CD4-positive, alpha-beta T cell treated with Interleukin-12 subunit alpha and Interleukin-12 subunit beta, for 1 hour (primary cell): Measurements from ENCODE around the gene CADM1.

Experiments
- DNase-seq: peaks from one replicate; pipeline ENCODE4 v3.0.0-alpha.2; 2020

Gene CADM1

DNA sequence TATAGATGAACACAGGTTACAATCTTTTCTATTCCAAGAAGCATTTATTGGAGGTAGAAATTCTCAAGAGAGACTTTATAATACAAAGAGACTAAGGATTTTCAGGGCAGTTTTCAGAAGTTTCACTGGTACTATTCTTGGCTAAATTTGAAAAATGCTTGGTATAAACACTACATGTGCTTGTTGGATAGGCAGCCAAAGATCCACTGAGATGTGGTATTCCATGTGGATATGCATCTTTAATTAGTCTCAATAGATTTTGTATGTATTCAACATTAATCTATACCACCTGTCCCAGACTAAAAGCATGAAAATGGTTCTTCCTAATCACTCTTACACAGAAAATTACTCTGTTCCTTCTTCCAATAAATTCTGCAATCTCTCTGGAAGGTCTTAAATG is 232.6 kb downstream of the CADM1 start:
- DNase-seq, result no peak

DNA sequence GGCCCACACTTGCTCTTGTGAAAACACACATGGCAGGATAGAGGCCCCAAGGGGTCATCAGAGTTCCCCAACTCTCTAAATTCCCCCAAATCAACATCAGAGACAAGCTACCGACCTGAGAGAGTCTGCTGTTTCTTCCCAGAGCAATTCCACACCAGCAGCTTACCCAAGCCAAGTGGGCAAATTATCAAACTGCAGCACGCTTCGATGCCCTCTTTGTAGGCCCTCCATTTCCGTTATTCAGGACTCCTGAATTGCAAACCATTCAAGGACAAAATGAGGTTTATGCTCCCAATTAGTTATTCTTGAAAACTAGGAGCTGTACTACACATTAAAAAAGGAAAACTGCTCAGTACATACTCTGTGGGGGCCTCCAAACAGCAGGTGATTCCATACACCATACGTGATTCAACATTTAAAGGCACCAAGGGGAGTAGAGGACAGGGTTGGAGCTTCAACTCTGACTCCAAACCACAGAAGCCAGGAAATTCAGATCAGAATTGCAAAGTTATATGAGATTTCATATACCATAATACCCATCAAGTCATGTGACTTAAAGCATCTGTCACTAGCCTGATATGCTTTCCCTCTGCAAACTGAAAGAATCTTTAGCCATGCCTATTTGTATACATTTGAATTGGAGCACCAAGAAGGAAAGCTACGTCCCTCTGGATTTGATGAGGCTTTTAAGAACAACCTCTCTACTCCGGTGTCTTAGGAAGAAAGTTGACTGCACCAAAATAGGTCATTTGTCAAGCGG is 234.8 kb downstream of the CADM1 start:
- DNase-seq, result no peak

DNA sequence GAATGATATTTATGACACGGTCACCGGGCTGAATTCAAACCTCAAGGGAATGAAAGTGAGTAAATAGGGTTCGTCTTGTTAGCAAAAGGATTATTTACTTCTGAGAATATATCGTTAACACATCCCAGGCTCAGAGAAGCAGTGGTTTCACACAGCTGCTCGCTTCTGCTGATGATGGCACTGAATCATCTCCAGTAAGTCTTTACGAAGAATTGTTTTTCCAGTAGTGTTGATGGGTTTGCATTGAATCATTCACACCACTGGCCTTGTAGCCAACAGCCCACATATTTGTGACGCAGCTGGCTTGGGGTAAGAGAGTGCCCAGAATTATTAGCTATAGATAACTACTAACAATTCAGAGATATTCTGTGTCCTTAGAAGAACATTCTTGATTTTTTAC is 236.3 kb downstream of the CADM1 start:
- peak; percentile 4 for DNase-seq

DNA sequence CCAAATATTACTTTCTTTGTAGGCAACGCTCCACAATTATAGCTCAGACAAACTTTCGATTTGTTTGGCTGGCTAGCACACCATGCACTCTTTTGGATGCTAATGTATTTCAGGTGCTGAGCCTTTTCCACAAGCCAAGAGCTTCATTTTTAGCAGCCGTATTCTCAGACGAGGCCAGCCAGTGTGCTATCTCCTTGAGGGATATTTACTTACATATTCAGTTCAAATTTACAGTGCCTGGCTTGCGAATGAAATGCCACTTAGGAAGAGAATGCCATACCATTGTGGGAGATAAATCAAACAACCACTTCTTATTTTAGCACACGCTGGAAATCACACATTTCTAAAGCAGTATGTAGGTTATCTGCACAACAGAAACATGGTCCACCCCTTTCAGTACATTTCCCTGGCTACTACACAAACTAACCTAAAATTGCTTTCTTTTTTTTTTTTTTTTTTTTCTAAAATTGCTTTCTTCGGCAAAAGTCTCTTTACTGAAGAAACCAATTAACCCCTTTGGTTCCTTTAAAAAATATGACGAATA is 236.9 kb downstream of the CADM1 start:
- no peak for DNase-seq

DNA sequence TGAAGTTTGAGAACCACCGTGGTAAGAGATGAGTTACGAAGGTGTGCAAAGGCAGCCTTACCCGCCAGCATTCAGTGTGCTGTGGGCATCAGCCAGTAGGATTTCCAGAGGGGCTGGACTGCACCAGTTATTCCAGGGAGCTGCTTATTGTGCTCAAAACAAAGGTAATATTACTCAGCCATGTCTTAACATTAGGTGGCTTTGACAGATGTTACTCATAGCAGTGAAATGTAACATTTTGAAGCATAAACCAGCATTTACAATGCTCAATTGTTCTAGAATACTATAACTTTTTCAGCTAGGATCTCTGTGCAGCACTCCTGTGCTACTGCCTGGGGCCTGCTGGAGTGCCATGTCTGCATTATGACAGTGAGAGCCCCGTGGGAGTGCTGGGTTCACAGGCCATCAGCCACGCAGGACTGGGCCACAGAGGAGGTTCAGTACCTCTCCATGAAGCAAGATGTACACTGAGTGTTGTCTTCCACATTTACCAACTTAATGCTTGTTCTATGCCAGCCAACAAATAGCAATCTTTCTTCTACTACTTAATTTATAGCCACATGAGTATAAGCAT is 238.1 kb downstream of the CADM1 start:
- no peak for DNase-seq

DNA sequence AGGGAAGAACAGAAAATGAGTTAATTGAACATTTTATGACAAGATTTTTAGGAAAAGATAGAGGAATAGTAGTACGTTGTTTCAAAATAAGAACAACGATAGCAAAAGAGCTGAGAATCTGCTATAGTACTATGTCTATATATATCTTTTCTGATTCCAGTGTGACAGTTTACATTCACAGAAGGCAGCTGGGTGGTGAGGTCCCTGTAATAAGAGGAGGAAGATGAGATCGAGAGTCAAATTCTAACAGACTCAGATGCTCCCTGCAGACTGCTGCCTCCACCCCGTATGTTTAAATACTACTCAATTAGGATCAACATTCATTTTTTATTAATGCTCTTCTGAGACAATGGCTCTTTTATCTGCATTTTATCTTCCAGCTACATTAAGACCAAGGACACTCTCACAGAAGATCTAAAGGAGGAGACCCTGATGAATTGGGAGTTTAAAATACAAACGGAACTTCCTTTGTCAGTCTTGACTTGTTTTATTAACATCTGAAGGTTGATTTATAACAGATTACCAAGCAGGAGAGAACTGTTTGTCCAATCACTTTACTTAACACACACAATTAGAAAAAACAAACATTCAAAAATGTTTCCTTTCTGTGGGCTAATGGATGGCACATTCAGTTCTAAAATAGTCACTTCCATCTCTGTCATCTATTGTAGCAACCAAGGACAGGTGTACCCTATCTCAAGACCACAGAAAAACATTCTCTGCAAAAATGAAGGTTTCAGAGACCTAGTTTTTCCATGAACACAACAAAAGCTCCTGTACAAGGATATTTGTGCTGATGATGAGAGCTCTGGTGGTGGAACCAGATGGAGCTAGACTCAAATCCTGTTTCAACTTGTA is 240.2 kb downstream of the CADM1 start:
- no peak for DNase-seq

DNA sequence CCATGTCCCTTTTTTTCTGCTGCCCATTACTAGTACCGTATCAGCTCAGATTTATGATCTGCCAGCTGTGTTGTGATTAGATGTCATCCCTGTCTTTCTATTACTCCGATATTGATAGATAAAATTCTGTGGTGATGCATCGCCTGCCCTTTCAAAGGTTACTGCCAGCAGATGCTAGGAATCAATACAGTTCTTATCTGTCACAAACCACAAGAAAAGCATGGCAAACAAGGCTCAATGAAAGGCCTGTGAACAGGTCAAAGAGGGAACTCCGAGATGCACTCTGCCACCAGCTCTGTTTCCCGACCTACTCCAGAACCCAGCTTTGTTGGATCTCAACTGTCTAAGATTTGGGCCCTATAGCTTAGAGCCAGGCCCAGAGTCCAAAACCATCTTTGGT is 246.0 kb downstream of the CADM1 start:
- no peak for DNase-seq

DNA sequence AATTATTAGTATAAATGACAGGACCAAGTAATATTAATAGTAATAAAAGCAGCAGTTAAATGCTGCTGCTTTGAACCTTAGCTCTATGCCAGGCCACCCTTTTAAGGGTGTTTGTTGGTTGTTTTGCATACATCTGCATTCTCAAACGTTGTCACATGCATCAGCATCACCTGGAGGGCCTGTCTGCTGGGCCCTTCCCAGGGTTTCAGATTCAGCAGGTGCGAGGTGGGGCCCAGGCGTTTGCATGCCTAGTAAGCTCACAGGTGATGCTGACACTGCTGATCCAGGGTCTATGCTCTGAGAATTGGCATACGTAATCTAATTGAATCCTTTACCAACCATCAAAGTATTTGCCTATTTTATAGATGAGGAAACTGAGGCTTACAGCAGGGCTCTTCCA is 246.5 kb downstream of the CADM1 start:
- DNase-seq, result no peak

DNA sequence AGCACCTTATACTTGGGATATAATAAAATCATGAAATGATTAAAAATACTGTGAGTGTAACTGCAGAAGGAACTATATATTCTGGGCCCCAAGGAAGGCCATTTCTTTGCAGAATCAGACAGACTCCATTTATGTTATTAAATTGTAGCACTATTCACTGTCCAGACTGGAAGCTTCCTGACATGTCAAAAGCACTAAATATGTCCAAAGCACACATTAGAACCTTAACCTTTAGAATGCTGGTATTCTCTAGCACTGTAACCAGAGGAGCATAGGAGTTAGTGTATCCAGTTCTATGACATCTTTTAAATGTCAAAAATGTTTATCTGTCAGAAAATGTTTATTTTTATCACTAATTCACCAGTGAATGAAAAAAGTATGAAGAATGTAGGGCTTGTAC is 246.9 kb downstream of the CADM1 start:
- no peak for DNase-seq

DNA sequence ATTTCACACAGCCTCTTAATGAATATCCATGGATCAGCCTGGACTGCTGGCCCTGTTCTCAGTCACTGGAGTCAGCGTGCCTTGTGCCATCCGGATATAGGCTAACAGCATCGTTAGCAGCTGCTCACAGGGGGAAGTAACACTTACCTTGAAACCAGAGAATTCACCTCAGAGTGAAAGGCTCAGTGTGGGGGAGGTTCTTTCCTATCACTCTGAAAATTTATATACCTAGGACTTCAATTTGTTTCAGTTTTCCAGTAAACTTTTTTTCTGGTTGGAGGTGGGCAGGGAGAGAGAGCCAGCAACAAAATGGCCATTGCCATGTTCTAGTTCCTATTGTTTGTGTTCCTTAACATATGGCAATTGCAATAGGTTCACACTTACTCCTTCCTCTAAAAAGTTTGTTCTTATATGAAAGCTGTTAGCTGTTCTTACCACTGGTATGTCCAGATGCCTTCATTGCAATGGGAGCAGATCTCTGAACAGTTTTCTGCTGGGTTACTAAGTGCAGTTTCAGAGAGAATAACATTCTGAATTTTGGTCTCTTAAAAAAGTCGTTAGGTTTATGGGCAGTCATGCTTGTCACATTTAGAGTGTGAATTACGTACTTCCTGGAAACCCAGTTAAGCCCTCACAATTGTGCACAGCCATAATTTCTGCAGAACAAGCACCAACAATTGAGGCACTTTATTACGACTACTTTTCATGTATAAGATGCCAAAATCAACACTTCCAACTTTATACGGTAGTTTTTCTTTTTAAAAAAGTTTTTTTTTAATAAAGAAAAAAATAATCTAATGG is 247.6 kb downstream of the CADM1 start:
- DNase-seq, result peak; percentile 33

DNA sequence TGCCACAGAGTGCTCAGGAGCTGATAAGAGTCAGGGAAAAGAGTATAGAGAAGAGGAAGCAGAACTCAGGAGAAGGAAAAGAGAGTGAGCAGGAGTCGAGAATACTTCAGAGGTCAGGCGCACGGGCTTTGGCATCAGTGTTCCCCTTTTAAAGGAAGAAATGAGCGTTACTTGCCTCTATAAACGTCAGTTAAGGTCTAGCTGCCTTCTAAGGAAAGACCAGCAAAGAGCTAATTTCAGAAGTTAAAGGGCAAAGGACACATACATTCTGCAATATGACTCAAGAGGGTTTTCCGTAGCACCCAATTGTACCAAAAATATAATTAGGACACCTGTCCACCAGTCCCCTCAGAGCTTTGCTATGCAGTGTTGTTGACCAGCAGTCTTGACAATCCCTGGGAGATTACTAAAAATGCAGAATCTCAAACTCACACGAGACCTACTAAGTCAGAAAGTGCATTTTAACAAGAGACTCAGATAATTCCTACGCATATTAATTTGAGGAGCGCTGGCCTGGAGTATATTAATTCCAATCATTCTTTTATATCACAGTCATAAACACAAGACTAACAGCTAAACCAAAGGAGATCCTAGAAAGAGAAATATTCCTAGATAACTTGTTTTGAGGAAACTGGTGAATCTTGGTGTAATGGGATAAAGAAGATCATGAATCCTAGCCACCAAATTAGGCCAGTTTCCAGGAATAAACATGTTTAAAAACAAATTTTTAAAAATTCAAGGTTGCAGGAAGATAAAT is 249.0 kb downstream of the CADM1 start:
- no peak for DNase-seq

DNA sequence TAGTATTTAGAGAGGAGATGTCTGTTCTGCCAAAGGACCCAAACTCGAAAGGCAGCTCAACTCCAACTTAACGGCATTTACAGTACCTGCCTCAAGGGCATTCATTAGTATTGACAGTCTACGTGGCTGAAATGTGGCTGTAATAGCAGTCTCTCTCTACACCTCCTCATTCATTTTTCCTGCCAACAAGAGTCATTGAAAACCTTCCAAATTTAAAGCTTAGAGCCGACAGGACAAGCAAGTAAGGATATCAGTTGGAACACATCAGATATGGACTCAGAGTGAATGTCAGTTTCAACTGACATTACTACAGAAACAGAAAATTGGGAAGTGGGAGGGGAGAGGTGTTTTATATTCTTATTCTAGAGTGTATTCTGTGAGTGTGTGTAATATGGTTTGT is 253.1 kb downstream of the CADM1 start:
- no peak for DNase-seq

DNA sequence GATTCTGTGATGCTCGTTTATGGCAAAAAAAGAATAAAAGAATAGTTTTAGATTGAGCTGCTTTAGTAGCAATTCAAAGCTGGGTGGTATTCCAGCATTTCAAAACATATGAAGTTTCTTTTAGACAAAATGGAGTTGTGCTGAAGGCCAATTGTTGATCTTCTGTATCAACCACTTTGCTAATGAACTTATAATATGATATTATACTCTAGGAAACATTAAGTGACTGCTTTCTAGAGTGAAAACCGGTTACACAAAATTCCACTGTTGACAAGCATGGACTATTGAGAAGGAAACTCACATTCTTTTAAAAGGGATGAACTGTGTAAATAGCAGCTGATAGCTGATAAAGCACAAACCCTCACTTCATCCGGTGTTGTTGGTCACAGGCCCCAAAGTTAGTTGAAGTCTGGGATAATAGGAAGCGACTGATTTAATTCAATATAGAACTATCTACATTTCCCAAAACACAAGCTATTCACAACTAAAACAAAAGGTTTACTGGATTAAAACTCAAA is 255.1 kb downstream of the CADM1 start:
- no peak for DNase-seq

DNA sequence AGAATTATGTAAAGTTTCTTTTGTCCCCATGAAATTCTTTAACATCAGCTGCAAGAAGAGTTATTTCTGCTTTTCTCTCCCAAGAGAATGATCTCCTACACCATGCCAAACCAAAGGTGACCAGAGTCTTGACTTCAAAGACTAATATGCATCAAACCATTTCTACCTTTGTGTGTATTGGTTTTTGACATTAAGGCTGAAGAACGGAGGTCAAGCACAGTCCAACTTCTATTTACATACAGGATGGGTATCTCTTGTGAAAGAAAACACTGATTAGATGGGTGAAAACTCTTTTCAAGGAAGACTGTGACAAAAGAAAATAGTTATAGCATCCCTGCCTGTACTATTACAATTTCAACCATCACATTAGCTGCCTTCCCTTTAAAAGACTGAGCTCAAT is 256.3 kb downstream of the CADM1 start:
- no peak for DNase-seq

DNA sequence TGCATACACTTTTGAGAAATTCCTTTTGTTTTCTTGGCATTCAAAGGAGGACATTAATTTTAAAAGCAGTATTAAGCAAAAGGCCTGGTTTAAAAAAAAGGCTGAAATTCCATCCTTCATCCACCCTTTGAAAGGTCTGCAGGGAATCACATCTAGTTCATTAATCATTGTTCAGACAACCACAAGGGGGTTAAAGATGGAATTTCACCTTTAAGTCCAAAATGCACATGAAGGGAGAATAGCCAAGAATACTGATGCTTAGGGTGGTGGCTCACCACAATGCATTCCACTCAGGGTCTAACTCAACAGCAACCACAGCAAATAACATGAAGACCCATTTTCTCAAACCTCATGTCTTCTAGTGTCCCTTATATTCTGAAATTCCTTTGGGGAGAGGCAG is 256.9 kb downstream of the CADM1 start:
- DNase-seq, result no peak

DNA sequence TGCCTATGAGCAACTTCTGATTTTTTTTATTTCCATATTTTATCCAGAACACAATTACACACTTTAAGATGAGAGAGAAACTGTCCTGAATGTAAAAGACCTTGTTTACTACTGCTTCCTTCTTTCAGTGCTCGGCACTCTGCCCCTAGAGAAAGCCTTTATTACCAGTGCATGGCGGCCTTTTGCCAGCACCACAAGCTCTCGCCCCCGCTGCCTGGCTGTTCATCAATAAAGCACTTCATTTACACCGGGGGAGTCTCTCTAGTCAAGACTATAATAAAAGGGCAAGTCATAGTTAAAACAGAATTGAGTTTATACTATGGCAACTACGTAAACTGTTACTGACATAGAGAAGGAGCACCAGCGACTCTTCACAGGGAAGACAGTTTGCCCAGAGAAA is 259.5 kb downstream of the CADM1 start:
- DNase-seq, result no peak

DNA sequence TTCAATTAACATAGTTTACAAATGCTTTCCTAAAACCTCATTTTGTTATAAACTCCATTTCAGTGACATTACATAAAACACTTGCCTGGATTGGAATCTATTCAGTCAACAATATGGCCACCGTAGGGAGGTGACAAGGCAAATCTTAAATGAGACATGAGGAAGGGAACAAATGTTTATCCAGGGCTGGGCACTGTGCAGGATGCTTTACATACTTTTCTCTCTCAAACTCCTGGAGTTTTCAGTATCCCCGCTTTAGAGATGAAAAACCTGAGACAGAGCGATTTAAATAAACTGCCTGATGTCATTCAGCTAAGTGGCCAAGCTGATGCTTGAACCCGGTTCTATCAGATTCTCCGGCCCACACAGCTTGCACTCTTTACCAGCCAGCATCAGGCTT is 259.9 kb downstream of the CADM1 start:
- DNase-seq, result no peak

DNA sequence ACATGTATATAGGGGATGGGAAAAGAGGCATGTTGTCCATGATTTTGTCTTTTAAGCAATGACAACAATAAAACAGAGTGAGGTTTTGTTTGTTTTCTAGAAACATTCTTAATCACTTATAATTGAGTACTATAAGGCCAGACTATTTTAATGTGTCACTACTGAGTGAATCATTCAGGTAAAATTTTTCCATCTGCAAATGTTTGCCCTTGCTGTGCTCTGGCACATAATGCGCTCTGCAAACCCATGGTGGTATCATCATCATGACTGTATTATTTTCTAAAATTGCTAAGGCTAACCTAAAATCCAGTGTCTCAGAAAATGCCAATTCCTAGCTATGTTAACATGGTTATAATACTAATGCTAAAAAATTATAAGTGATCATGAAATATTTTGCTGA is 261.2 kb downstream of the CADM1 start:
- DNase-seq, result no peak

DNA sequence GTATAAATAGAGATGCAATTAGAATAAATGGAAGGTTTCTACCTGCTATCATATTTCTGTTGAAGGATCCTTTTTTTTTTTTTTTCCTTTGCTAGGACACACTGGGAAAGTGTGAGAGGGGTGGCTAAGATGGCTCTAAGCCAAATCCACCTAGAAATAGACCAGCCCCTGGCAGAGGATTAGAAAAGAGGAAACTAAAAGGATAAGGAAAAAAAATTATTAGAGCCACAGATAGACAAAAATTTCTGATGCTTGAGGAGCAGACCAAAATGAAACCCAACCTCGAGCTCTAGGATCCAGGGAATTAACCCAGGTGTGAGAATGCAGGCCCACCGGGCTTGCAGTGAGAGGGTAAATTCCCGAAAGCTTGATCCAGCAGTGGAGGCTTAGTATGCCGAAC is 262.3 kb downstream of the CADM1 start:
- no peak for DNase-seq

DNA sequence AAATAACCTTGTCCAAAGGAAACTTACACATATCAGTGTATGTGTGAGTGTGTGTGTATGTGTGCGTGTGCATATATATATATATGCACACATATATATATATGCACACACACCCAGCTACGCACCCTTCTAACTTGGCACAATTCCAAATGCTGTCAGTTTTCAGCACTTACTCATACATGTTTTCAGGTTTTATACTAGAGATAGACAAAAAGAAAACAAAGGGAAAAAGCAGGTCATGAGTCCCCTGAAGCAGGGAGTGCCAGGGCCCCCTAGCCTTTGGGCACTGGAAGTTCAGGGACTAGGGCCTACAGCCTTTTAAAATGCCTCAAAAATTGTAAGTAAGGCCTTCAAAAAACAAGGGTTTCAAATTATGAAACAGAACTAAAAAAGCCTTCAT is 265.4 kb downstream of the CADM1 start:
- DNase-seq, result no peak

DNA sequence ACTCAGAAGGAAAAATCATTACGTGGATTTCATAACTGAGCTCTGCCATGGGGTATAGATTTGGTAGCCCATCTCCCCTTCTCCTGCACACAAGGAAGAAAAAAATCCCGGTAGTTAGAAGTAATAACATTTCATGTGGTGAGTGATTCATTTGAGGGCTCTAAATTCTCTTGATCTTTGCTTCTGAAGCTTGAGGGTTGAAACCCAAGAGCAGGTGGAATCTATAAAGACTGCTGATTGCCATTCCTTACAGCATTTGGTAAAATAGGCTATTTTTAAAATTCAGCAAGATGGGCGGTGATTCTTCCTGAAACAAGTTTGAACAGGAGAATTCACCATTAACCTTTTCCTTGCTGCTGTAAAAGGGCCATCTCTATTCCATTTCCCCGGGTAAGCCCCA is 266.1 kb downstream of the CADM1 start:
- no peak for DNase-seq

DNA sequence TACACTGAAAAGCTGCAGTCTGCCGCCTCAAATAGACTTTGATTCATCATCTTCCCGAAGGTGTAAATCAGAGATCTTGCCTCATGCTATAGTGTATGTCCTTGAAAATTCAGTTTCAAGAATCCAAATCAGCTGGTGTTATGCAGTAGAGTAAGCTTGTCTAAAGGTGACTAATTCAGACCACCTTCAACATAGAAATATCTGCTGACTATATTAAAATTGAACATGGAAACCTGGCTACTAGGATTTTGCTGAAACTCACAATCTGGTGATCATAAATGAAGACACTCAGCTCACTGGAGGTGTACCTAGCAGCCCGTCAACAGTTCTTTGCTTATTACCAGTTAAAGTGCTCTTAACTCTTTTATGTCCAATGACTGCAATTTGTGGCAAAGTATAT is 266.6 kb downstream of the CADM1 start:
- no peak for DNase-seq
